ENCODE data around the gene TPSB2. TPM values are rescaled to one million over a fixed set of nuclear protein-coding genes. Genes with fewer than 3 reads are reported as not detected.

Gene TPSB2
- total RNA-seq, 1 donor from 2014 or later = not detected

DNA sequence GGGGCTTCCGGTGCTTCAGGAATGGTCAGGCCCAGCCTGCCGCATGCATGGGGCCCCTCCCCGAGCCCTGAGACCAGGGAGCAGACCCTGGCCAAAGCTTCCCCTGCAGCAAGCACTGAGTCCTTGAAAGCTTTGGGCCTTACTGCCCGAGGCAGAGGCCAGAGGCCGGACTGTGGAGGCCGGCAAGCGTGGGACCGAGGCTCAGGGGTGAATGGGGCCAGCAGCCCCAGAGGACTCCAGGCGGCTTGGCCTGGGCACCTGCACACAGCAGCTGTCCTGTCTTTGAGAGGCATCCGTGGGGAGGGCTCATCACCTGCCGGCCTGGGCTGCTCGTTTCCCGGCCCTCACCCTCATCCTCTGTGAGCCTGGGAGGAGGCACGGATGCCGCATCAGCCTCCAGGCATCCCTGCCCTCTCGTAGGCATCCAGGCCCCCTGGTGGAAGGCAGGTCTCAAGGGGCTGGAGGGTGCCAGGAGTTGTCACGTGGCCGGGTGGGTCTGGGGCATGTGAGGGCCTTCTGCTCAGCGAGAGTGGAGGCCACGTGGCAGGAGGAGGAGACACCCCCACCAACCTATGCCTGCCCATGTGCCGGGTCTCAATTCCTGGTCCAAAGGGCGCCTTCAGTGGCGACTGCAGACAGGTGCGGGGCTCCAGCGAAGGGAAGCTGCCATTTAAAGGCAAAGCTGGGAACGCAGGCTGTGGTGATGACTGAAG is 45.7 kb downstream of the TPSB2 start:
- no peak for DNase-seq (ENCODE audit: low read depth in 2 of 2)

DNA sequence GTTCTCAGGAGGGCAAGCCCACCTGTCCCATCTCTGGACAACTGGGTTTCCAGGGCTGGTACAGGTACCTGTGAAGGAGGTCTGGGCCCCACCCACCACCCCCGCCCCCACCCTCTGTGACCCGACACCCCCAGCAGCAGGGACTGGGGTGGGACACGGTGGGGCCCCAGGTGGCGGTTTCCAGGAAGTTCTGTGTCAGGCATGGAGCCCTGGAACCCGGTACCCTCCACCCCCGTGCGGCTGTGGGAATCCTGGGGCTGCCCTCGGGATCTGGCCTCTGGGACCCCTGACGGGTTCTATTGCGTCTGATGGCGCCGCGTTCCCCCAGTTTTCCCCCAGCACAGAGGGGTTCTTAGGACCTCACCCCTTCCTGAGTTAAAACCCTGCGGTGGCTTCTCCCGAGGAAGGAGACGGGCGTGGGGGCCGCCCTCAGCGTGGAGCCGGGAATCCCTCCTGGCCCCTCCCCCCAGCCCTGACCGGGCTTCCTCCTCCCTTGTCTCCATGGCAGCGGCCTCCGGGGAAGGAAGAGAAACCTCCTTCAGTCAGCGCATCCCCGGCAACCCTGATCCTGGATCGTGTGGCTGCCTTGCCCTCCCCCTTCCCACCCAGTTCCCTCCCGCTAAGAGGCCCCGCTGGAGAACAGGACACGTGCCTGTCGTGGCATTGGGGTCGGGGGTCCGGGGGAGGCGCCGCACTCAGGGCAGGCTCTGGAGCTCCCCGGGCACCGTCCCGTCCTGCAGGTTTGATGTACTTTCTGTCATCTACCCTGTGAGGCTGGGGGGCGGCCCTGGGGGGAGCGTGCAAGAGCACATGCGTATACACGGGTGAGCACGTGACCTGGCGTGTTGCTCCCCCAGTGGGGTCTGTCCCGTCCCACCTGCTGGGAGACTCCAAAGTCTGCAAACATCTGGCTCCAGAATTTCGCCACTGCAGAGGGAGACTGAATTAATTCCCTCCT is 46.8 kb downstream of the TPSB2 start:
- DNase-seq (ENCODE audit: low read depth in 2 of 2) = peak in 1 of 2 donors; percentile 12

DNA sequence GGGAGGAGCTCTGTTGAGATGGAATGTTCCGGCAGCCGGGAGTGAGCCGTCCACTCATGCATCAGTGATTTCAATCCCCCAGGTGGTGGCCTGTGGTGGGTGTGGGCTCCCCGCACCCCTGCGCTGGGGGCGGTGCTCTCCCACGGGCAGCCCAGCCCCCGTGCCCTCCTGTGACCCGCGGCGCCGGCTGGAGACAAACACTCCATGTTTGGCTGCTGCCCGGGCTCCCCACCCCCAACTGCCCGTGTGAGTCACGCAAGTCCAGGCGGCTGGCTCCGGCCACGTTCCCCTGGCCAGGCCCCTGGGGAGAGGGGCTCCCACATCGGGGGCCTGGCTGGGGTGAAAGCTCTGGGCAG is 47.7 kb downstream of the TPSB2 start:
- peak; percentile 6 to 73 for DNase-seq (ENCODE audit: low read depth in 2 of 2)

DNA sequence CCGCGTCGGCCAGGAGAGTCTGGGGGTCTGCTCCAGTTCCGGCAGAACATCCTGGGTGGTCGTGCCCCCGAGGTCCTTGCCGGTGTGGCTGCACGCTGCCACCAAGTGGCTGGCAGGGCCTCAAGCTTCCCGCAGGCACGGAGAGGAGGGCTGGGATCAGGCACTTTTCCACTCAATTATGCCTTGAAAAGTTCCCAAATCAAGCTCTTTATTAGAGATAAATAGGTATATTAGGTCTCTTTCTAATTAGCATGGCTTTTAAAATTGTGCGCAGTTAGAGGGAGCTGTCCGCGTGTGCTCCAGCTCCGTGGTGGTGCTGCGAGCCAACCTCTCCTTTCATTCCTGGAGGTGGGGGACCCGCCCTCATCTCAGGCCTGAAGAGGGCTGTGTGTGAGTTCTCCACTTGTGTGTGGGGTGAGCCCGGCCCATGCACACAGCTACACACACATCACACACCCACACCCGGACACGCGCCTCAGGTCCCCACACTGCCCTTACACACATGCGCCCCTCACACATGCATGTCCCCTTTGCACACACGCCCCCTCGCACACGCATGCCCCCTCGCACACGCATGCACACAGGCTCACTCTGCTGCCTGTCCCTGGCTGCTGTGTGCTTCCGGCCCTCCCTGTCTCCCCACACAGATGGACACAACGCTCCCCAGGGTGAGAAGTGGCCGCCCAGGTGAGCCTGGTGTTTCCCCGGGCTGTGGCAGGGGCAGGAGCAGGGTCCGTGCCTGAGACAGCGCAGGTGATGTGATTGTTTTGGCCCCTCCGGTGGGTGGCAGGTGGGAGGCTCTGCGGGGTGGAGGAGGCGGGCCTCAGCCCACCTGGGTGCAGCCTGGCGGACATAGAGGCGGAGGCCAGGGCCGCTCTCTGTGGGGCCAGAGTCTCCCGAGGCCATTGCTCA is 48.3 kb downstream of the TPSB2 start:
- no peak for DNase-seq (ENCODE audit: low read depth in 2 of 2)

DNA sequence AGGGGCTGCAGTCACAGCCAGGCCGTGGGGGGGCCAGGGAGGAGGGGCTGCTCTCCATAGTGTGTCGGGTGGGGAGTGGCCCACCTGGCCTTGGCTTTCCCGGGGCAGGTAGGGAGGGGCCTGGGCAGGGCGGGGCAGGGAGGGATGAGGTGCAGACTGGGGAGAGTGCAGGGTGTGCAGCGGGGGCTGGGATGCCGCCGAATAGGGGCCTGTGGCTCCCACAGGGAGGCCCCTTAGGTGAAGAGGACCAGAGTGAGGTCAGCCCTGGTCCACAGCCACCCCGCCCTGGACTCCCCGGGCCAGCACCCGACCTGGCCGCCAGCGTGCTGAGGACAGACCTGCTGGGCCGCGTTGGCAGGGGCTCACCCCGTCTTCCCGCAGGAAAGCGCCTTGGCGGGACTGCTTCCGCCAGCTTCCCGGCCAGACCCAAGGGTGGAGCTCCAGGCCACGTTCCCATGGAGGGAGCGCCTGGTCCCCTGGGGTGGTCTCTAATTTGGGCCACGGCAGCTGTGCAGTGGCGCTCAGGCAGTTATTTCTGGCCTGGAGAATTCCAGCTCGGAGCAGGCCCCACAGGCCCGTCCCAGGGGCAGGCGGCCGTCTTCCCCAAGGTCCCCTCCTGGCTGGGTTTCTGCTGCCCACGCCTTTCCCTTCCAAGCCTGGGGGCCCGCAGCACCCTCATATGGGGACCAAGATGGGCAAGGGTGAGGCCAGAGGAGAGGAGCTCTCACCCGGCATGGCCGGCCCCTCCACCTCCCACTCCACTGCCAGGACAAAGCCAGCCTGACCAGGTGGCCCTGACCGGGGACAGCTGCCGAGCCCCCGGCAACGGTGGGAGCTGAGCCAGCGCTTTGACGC is 49.2 kb downstream of the TPSB2 start:
- DNase-seq (ENCODE audit: low read depth in 2 of 2) = no peak

Other genes starting within 250 kb of the TPSB2 start
- 0.26 and 0.51 TPM in 2 replicates for gene SOX8, start 248.4 kb downstream of the TPSB2 start, total RNA-seq
- gene SSTR5, start 157.4 kb downstream of the TPSB2 start, total RNA-seq = 0.13 and 0.38 TPM in 2 replicates
- gene C1QTNF8, start 133.9 kb downstream of the TPSB2 start, total RNA-seq = not detected in 2 replicates
- under 0.01 TPM in 2 replicates for gene CACNA1H, start 77.1 kb downstream of the TPSB2 start, total RNA-seq
- not detected in 2 replicates for gene TPSG1, start 4.9 kb downstream of the TPSB2 start, total RNA-seq
- not detected in 2 replicates for gene TPSAB1, start 10.5 kb upstream of the TPSB2 start, total RNA-seq
- gene TPSD1, start 25.9 kb upstream of the TPSB2 start, total RNA-seq = not detected in 2 replicates
- 34.1 and 40.1 TPM in 2 replicates for gene UBE2I, start 79.5 kb upstream of the TPSB2 start, total RNA-seq
- 0.64 and 1.6 TPM in 2 replicates for gene BAIAP3, start 103.5 kb upstream of the TPSB2 start, total RNA-seq
- 53.7 and 58.4 TPM in 2 replicates for gene TSR3, start 121.7 kb upstream of the TPSB2 start, total RNA-seq
- gene GNPTG, start 121.7 kb upstream of the TPSB2 start, total RNA-seq = 16.8 and 36.2 TPM in 2 replicates
- gene UNKL, start 184.5 kb upstream of the TPSB2 start, total RNA-seq = 5.3 and 9.1 TPM in 2 replicates
- 16.8 and 16.9 TPM in 2 replicates for gene UQCC4, start 190.6 kb upstream of the TPSB2 start, total RNA-seq
- gene PERCC1, start 200.9 kb upstream of the TPSB2 start, total RNA-seq = not detected in 2 replicates
- gene CCDC154, start 214.4 kb upstream of the TPSB2 start, total RNA-seq = 0.13 TPM in 2 replicates
- gene CLCN7, start 244.8 kb upstream of the TPSB2 start, total RNA-seq = 56.9 and 131 TPM in 2 replicates